Measurements from ENCODE around the gene ODF4. TPM values are rescaled to one million over a fixed set of nuclear protein-coding genes. Genes with fewer than 3 reads are reported as not detected.

Gene ODF4
- total and polyA plus RNA-seq, 2 experiments from 2014 or later = not detected

- Histone ChIP-seq H3K4me2 (ENCODE audit: unreplicated experiment) (no peak overlapping the region), H3K27ac (no peak overlapping the region)
- 92 to 93% methylated on average over 3 of the region's 3 CpGs for WGBS, 2 experiments (ENCODE audit: low coverage in 1 of 2, low lambda C conversion rate in 2 of 2, missing lambda C conversion rate in 2 of 2)
These were observed 18.3 kb downstream of the ODF4 start for GRCh38 chr17:8357910-8358309.

GRCh38 chr17:8359769-8360168 is 20.1 kb downstream of the ODF4 start:
- Histone ChIP-seq H2AFZ (no peak overlapping the region), H3K4me2 (ENCODE audit: unreplicated experiment) (peak overlapping the region; percentile 71)
- in situ Hi-C loops (cut with MboI) = no loop called here

More at GRCh38 chr17:8357910-8358309, 18.3 kb downstream of the ODF4 start:
- in situ Hi-C loops (cut with MboI) = no loop called here
- TF ChIP-seq EZH2phosphoT487 (IDR thresholded peaks at IDR 0.05; ENCODE audit: insufficient read depth, low read depth) = no peak
- TF ChIP-seq EZH2 (IDR thresholded peaks at IDR 0.05; ENCODE audit: insufficient read depth, poor library complexity, severe bottlenecking) = no peak
- Histone ChIP-seq H3K9me3 (ENCODE audit: low read depth) (no peaks in the 10 kb centered on the region), H3F3A (ENCODE audit: insufficient read depth) (peaks cover 24% of the 10 kb centered on the region), H3K79me2 (ENCODE audit: insufficient read depth) (no peaks in the 10 kb centered on the region), H2AFZ (no peak overlapping the region), H3K36me3 (ENCODE audit: low read depth) (no peaks in the 10 kb centered on the region), H4K20me1 (ENCODE audit: insufficient read depth) (no peaks in the 10 kb centered on the region), H3K9ac (no peak overlapping the region), H3K9me2 (ENCODE audit: insufficient read depth) (no peaks in the 10 kb centered on the region), H3K4me3 (no peak overlapping the region), H3K4me1 (ENCODE audit: insufficient read depth) (peaks cover 27% of the 10 kb centered on the region), H3K27me3 (replicated peaks; ENCODE audit: insufficient read depth) (no peaks in the 10 kb centered on the region)
- DNase-seq = no peak

DNA sequence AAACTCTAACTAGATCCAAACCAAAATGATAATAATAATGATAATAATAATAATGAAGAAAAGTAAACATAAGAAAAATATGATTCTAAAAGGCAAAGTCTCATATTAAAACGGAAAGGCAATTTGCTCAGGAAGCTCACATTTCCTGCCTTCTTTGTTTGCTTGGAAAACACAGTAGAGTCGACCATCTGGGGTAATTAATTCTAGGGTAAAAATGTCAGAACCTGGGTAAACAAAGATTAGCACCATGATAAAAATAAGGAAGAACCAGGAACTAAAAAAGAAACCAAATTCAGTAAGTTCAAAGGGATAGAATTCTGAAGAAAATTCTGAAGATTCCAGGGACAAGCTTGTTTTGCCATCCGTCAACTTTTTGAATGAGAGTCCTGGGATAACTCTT is 20.6 kb downstream of the ODF4 start:
- Histone ChIP-seq H3K9me3 (ENCODE audit: low read depth) (no peaks in the 10 kb centered on the region), H3K4me1 (ENCODE audit: insufficient read depth) (peaks cover 40% of the 10 kb centered on the region), H3K27me3 (replicated peaks; ENCODE audit: insufficient read depth) (no peaks in the 10 kb centered on the region), H2AFZ (no peak overlapping the region), H3K9ac (0 out of 2 replicates have a peak overlapping the region, but pooled peaks have one; percentile 9), H3K9me2 (ENCODE audit: insufficient read depth) (no peaks in the 10 kb centered on the region), H3K36me3 (ENCODE audit: low read depth) (no peaks in the 10 kb centered on the region), H3K4me2 (ENCODE audit: unreplicated experiment) (peak overlapping the region; percentile 71), H3F3A (ENCODE audit: insufficient read depth) (peaks cover 31% of the 10 kb centered on the region), H3K27ac (0 out of 2 replicates have a peak overlapping the region, but pooled peaks have one; percentile 11), H3K79me2 (ENCODE audit: insufficient read depth) (no peaks in the 10 kb centered on the region), H3K4me3 (0 out of 2 replicates have a peak overlapping the region, but pooled peaks have one; percentile 17), H4K20me1 (ENCODE audit: insufficient read depth) (no peaks in the 10 kb centered on the region)
- no peak for DNase-seq
- WGBS, 2 experiments (ENCODE audit: low coverage in 1 of 2, low lambda C conversion rate in 2 of 2, missing lambda C conversion rate in 2 of 2) = 41 to 43% methylated on average over 3 of the region's 3 CpGs
- TF ChIP-seq EZH2phosphoT487 (IDR thresholded peaks at IDR 0.05; ENCODE audit: insufficient read depth, low read depth) (no peak), EZH2 (IDR thresholded peaks at IDR 0.05; ENCODE audit: insufficient read depth, poor library complexity, severe bottlenecking) (no peak)
- in situ Hi-C loops (cut with MboI) = no loop called here

More at GRCh38 chr17:8359769-8360168, 20.1 kb downstream of the ODF4 start:
- H3K36me3 ChIP-seq (ENCODE audit: low read depth) = no peaks in the 10 kb centered on the region
- H3K4me1 ChIP-seq (ENCODE audit: insufficient read depth) = peaks cover 37% of the 10 kb centered on the region
- H3K4me3 ChIP-seq = 0 out of 2 replicates have a peak overlapping the region, but pooled peaks have one; percentile 17
- no peaks in the 10 kb centered on the region for H3K27me3 ChIP-seq (replicated peaks; ENCODE audit: insufficient read depth)
- H3K9me3 ChIP-seq (ENCODE audit: low read depth) = no peaks in the 10 kb centered on the region
- peaks cover 30% of the 10 kb centered on the region for H3F3A ChIP-seq (ENCODE audit: insufficient read depth)
- DNase-seq = peak; percentile 95
- no peaks in the 10 kb centered on the region for H3K9me2 ChIP-seq (ENCODE audit: insufficient read depth)
- no peaks in the 10 kb centered on the region for H3K79me2 ChIP-seq (ENCODE audit: insufficient read depth)
- TF ChIP-seq EZH2phosphoT487 (IDR thresholded peaks at IDR 0.05; ENCODE audit: insufficient read depth, low read depth) (no peak), EZH2 (IDR thresholded peaks at IDR 0.05; ENCODE audit: insufficient read depth, poor library complexity, severe bottlenecking) (no peak)
- no peaks in the 10 kb centered on the region for H4K20me1 ChIP-seq (ENCODE audit: insufficient read depth)
- 0 out of 2 replicates have a peak overlapping the region, but pooled peaks have one; percentile 11 for H3K27ac ChIP-seq
- 10% methylated on average over 5 of the region's 5 CpGs for WGBS, 2 experiments (ENCODE audit: low coverage in 1 of 2, low lambda C conversion rate in 2 of 2, missing lambda C conversion rate in 2 of 2)
- H3K9ac ChIP-seq = 0 out of 2 replicates have a peak overlapping the region, but pooled peaks have one; percentile 9

DNA sequence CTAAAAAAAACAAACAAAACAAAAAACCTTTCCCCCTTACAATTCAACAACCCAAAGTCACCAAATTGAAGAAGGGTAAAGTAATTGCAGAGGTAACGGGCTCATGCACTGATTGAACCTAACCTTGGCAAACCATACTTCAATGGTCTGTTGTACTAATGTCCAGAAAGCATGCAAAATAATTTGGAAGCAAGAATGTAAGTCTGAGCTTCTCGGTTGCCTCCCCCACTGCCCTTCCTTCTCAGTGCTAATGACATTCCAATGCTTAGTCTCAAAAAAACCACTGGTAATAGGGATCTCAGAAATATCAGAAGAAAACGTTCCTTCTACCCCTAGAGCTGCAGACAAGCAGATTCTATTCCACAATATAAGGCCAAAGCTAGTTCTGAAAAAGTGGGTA is 21.1 kb downstream of the ODF4 start:
- Histone ChIP-seq H3K27me3 (replicated peaks; ENCODE audit: insufficient read depth) (no peaks in the 10 kb centered on the region), H3K27ac (no peak overlapping the region), H2AFZ (no peak overlapping the region), H3K9ac (0 out of 2 replicates have a peak overlapping the region, but pooled peaks have one; percentile 9), H3K4me1 (ENCODE audit: insufficient read depth) (peaks cover 45% of the 10 kb centered on the region), H3F3A (ENCODE audit: insufficient read depth) (peaks cover 36% of the 10 kb centered on the region), H3K4me2 (ENCODE audit: unreplicated experiment) (no peak overlapping the region), H3K79me2 (ENCODE audit: insufficient read depth) (no peaks in the 10 kb centered on the region), H3K36me3 (ENCODE audit: low read depth) (no peaks in the 10 kb centered on the region), H4K20me1 (ENCODE audit: insufficient read depth) (no peaks in the 10 kb centered on the region), H3K9me3 (ENCODE audit: low read depth) (no peaks in the 10 kb centered on the region), H3K4me3 (no peak overlapping the region), H3K9me2 (ENCODE audit: insufficient read depth) (no peaks in the 10 kb centered on the region)
- TF ChIP-seq EZH2phosphoT487 (IDR thresholded peaks at IDR 0.05; ENCODE audit: insufficient read depth, low read depth) (no peak), EZH2 (IDR thresholded peaks at IDR 0.05; ENCODE audit: insufficient read depth, poor library complexity, severe bottlenecking) (no peak)
- in situ Hi-C loops (cut with MboI) = no loop called here
- 56 to 59% methylated on average over 3 of the region's 3 CpGs for WGBS, 2 experiments (ENCODE audit: low coverage in 1 of 2, low lambda C conversion rate in 2 of 2, missing lambda C conversion rate in 2 of 2)
- no peak for DNase-seq

All from GM23248 (cell line).